CD4-positive, alpha-beta T cell treated with Interferon alpha-2 for 1 hour (primary cell): ENCODE data around the gene NPSR1.
"Not testable (repeated sequence)": the region's sequence is repeated elsewhere in the genome, so short reads cannot be mapped to it uniquely, and the experiment has no call there.

ENCODE experiments used
- DNase-seq, 2 donors: peaks; one replicate each; pipeline ENCODE4 v3.0.0-alpha.2; 2020 to 2022

Gene NPSR1

GRCh38 chr7:34838329-34838728 lies 180.3 kb downstream of the NPSR1 start:
- DNase-seq = no peak

DNA sequence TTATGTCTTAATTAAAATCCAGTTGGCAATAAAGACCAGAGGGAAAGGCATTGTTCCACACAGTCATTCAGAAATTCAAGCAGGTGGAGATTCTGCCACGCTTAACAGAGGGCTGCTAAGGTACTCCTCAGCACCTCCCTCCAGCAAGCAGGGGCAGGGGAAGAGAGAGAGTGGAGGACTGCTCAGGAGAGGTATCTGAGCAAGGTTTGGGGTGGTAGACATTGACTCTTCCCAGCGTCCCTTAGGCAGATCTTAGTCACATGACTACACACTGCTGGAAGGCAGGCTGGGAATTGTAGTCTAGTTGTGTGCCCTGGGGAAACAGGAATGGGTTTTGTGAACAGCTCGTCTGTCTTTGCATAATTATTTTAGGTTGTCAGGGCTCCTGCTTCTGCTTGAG lies 181.6 kb downstream of the NPSR1 start:
- no peak for DNase-seq

DNA sequence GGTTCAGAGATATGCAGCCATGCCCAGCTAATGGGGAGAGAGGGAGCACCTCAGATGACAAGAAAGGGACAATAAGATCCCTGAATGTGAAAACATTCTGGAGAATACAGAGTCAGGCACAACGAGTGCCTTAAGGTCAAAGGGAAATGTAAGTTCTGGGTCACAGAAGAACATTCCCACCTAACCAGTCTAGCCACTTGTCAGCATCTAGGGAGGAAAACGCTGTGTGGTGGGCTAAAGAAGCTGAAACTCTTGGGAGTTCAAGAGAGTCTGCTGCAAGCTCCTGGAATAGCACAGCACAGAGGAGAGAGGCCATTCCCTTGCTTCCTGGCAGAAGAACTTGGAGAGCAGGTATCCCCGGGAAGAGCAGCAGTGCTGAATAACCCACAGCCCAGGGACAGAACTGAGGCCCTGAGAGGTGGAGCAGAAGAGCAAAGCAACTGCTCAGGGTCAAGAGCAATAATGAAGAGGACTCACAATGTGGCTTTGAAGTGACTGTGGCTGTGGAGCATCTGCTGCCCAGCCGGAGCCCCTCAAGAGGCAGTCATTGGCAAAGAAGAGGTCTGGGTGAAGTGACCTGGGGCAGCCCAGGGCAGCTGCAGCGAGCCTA lies 182.3 kb downstream of the NPSR1 start:
- DNase-seq = no peak

- DNase-seq = no peak
These were observed 183.3 kb downstream of the NPSR1 start for GRCh38 chr7:34841326-34841725.

GRCh38 chr7:34842782-34843181 lies 184.8 kb downstream of the NPSR1 start:
- DNase-seq = no peak

- DNase-seq = no peak
These were observed 186.4 kb downstream of the NPSR1 start for GRCh38 chr7:34844406-34844805.

DNA sequence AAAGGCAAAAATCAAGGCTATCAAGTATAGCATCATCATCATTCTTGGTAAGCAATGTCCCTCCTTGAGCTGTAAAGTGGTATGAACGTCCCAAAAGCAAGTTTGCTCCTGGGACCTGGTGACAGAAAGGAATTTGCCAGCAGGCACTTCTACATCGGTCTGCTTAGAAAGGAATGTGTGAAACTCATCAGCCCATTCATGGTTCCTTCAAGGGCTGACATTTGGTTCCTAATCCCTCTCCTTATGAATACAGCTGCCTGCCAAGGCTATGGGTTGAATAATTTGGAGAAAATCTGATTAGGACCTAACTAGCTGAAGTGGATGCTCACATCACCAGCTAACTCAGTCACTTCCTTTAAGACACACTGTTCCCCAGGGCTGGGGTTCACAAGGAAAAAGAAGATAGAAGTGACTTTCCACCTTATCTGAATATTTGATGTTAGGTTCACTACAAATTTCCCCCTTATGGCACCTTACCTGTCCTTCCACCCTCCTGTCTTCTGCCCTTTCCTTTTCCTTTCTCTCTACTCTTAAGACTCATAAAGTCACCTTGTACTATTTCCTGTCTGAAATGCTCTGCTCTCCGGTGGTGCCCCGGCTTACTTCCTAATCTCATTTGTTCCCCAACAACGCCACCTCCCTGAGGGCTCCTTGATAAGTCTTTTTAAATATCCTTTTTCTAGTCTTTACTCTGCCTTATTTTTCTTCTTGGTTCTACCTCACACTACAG lies 187.1 kb downstream of the NPSR1 start:
- DNase-seq = no peak

GRCh38 chr7:34845666-34846361 lies 187.8 kb downstream of the NPSR1 start:
- DNase-seq = no peak

GRCh38 chr7:34846976-34847375 lies 189.0 kb downstream of the NPSR1 start:
- DNase-seq = no peak

DNA sequence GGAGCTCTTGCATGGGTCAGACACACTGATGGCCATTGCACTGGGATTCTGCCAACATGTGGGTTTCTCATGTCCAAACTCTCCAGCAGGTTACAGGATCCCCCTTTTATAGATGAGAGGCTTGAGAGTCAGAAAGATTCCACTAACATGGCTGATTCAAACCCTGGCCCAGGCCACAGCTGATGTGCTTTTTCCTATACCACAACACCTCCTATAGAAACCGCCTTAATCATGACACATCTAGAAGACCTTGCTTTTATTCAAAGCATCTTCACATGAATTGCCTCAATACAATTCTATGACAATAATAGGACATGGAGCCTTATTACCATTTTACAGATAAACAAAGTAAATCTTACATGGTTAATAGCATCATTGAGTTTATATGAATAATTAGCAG lies 190.7 kb downstream of the NPSR1 start:
- DNase-seq = no peak

DNA sequence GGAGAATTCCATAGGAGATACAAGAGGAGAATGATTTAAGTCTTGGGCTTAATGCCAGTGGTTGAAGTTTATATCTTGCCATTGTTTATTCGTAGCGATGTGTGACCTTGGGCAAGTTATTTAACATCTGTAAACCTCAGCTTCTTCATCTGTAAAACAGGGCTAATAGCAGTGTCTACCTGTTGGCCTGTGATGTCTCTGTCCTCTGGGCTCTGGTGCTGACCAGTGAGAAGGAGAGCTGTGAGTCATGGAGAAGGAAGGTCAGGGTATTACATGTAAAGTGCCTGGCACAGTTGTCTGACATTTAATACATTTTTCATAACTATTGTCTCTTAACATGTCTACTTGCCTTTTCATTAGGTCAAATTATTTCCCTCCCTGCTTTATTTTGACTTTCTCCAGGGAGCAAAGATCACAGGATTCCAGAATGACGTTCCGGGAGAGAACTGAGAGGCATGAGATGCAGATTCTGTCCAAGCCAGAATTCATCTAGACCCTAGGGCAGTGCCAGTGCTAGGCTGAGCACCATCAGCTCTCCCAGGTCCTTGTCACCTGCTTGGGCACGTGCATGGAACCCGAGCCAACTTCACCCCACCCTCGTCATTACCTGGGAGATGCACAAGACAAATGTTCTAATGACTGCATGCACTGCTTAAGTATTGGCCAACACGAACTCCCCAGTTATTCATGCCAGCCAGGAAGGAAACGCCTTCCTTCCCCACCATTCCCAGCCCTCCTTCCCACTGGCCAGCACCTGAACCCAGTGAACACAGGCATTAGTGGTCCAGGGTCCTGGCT lies 191.3 kb downstream of the NPSR1 start:
- DNase-seq = no peak

DNA sequence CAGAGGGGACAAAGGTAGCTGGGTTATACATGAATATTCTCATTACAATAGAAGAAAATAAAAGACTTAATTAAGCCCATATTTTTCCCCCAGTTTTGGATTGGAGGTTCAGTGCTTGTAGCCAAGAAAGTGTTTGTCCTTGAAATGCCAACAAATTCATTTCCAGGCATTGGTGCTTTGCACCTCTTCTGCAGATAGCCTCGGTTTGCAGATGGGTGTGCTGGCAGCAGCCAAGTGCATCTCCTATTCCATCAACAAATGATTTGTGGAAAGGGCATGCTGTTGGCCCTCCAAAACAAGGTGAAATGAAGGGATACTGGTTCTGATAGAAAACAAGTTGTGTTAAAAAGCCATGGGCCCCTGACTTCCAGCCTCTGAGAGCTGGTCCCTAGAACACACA lies 192.0 kb downstream of the NPSR1 start:
- no peak for DNase-seq

GRCh38 chr7:34850681-34851080 lies 192.7 kb downstream of the NPSR1 start:
- no peak for DNase-seq

GRCh38 chr7:34851431-34851830 lies 193.4 kb downstream of the NPSR1 start:
- DNase-seq = no peak

GRCh38 chr7:34858444-34858843 lies 200.4 kb downstream of the NPSR1 start:
- not testable (repeated sequence) for DNase-seq

- DNase-seq = not testable (repeated sequence)
These were observed 201.3 kb downstream of the NPSR1 start for GRCh38 chr7:34859281-34859680.

- not testable (repeated sequence) for DNase-seq
These were observed 208.2 kb downstream of the NPSR1 start for GRCh38 chr7:34866222-34866621.

DNA sequence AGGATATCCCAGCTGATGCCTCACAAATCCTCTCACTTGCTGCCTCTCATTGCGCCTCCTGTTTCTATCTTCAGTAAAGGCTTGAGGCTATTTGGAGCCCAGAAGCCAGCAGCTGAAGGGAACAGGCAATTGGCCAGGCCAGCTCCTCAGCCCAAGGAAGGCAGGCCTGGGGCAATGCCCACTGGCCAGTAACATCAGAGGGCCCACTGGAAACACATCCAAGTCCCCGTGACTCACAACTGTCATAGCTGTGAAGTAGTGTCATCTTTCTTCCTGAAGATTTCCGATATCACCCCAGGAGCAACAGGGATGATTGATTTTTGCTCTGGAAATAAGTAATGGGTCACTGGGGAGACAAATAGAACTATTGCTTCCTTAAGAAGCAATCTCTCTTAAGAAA lies 209.3 kb downstream of the NPSR1 start:
- DNase-seq = not testable (repeated sequence)

DNA sequence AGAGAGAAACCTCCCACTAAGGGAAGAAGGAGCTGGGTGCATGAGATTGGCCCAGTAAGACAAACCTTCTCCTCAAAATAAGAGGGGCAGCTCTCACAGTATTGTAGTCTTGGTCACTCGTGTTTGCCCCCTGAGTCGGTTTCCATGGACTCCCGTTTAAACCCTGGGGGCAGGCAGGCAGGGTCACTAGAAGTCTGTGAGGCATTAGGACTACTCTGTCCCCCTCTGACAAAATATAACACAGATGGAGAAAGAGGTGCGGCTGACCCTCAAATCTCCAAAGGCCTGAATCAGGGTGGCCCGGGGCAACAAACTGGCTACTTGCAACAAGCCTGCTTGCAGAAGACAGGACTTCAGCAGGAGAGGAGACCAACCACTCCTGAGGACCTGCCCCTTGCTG lies 210.6 kb downstream of the NPSR1 start:
- DNase-seq = not testable (repeated sequence)

GRCh38 chr7:34869057-34869456 lies 211.0 kb downstream of the NPSR1 start:
- no peak for DNase-seq

- not testable (repeated sequence) for DNase-seq
These were observed 212.0 kb downstream of the NPSR1 start for GRCh38 chr7:34870041-34870440.

DNA sequence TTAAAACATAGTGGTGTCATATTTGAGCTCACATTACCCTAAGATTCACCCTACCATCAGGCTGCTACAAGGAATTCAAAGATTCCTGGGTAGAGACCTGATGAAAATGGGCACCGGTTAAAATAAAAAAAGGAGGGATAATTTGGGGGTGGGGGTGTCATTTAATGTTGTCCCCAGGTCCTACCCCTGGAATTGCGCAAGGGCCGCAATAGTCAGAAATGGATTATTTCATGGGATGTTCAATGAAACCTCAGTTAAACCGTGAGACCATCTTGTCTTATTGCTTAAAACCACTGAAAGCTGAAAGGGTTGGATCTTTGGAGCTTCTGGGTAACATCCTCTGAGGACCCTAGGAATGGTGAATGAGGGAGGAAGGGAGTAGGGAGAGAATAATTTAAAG lies 216.3 kb downstream of the NPSR1 start:
- not testable (repeated sequence) for DNase-seq

GRCh38 chr7:34875481-34875880 lies 217.5 kb downstream of the NPSR1 start:
- no peak for DNase-seq
